WTC11 (cell line): ENCODE measurements around the gene BTBD9. TPM values are rescaled to one million over a fixed set of nuclear protein-coding genes. Genes with fewer than 3 reads are reported as not detected.

Source experiments
- ATAC-seq: fragments of 200-7000 bp; cut with Tn5 transposase; 2 replicates; pipeline ENCODE4 v1.10.0; 2021; ENCODE audit warnings: mild to moderate bottlenecking, moderate library complexity
- CTCF ChIA-PET: fragments of 300-600 bp; sonication (Branson Sonifier 250); formaldehyde crosslinking; loops from one replicate; lab custom pipeline; 2021; ENCODE audit warnings: antibody characterized with exemption; lab: Charles Lee
- POLR2A ChIA-PET: fragments of 350-600 bp; sonication (Branson Sonifier 250); formaldehyde crosslinking; loops from one replicate; lab custom pipeline; 2021; ENCODE audit warnings: antibody characterized with exemption; lab: Charles Lee
- DNase-seq: peaks from one replicate; pipeline ENCODE4 v3.0.0; 2021; ENCODE audit warnings: low spot score
- H3K27ac Mint-ChIP-seq: 2 replicates; pipeline ENCODE4 v1.8.0; 2021; ENCODE audit warnings: mixed read lengths
- H3K27me3 Mint-ChIP-seq: 2 replicates; pipeline ENCODE4 v1.8.0; 2021; ENCODE audit warnings: low read depth, mild to moderate bottlenecking, moderate library complexity, mixed read lengths
- H3K36me3 Mint-ChIP-seq: 2 replicates; pipeline ENCODE4 v1.8.0; 2021; ENCODE audit warnings: mixed read lengths
- H3K4me1 Mint-ChIP-seq: 2 replicates; pipeline ENCODE4 v1.8.0; 2022; ENCODE audit warnings: mixed read lengths
- H3K4me3 Mint-ChIP-seq: 2 replicates; pipeline ENCODE4 v1.8.0; 2021; ENCODE audit warnings: mild to moderate bottlenecking, moderate library complexity, mixed read lengths
- H3K9me3 Mint-ChIP-seq: 2 replicates; pipeline ENCODE4 v1.8.0; 2021; ENCODE audit warnings: mixed read lengths
- FOXK1 ChIP-seq: sonication (generic); formaldehyde crosslinking; IDR thresholded peaks from 2 replicates; pipeline ENCODE4 v1.8.0; 2022; ENCODE audit warnings: mild to moderate bottlenecking, moderate library complexity, missing genetic modification reagents
- FOXP1 ChIP-seq: sonication (generic); formaldehyde crosslinking; IDR thresholded peaks from 2 replicates; pipeline ENCODE4 v1.8.0; 2022; ENCODE audit warnings: missing genetic modification reagents, mild to moderate bottlenecking, moderate library complexity, borderline replicate concordance
- GABPB1 ChIP-seq: sonication (generic); formaldehyde crosslinking; IDR thresholded peaks from 2 replicates; pipeline ENCODE4 v1.8.1; 2023; ENCODE audit warnings: mild to moderate bottlenecking, missing genetic modification reagents
- MYBL2 ChIP-seq: sonication (generic); formaldehyde crosslinking; IDR thresholded peaks from 2 replicates; pipeline ENCODE4 v1.8.1; 2023; ENCODE audit warnings: mild to moderate bottlenecking, moderate library complexity, missing genetic modification reagents
- NR2C2 ChIP-seq: sonication (generic); formaldehyde crosslinking; IDR thresholded peaks from 2 replicates; pipeline ENCODE4 v1.8.0; 2022; ENCODE audit warnings: mild to moderate bottlenecking, missing genetic modification reagents
- OVOL2 ChIP-seq: fragments of 250-450 bp; sonication (Bioruptor Pico); IDR thresholded peaks from 2 replicates; pipeline ENCODE4 v1.9.0; 2021; ENCODE audit warnings: mild to moderate bottlenecking, borderline replicate concordance
- ZNF263 ChIP-seq: sonication (generic); formaldehyde crosslinking; IDR thresholded peaks from 2 replicates; pipeline ENCODE4 v1.8.1; 2022; ENCODE audit warnings: low read depth, mild to moderate bottlenecking, moderate library complexity, missing genetic modification reagents
- ZNF416 ChIP-seq: fragments of 250-450 bp; sonication (Bioruptor Pico); IDR thresholded peaks from 2 replicates; pipeline ENCODE4 v1.9.0; 2021; ENCODE audit warnings: mild to moderate bottlenecking, inconsistent platforms
- total RNA-seq: library from RNA; stranded (reverse); gene quantifications from 3 replicates; pipeline ENCODE4 v1.2.3, GENCODE V29; 2021
- TF ChIP-seq, protein P1 (sequence below): sonication (generic); formaldehyde crosslinking; conservative IDR thresholded peaks from 2 replicates; pipeline ENCODE4 v1.8.1; 2022; ENCODE audit warnings: mild to moderate bottlenecking, missing genetic modification reagents
- TF ChIP-seq, protein P2 (sequence below): sonication (generic); formaldehyde crosslinking; IDR thresholded peaks from 2 replicates; pipeline ENCODE4 v1.8.1; 2023; ENCODE audit warnings: mild to moderate bottlenecking, missing genetic modification reagents, borderline replicate concordance
- TF ChIP-seq, protein P3 (sequence below): sonication (generic); formaldehyde crosslinking; IDR thresholded peaks from 2 replicates; pipeline ENCODE4 v1.8.1; 2023; ENCODE audit warnings: mild to moderate bottlenecking, missing genetic modification reagents
- TF ChIP-seq, protein P4 (sequence below): sonication (generic); formaldehyde crosslinking; IDR thresholded peaks from 2 replicates; pipeline ENCODE4 v1.8.1; 2022; ENCODE audit warnings: mild to moderate bottlenecking, moderate library complexity, missing genetic modification reagents
- TF ChIP-seq, protein P5 (sequence below): fragments of 250-450 bp; sonication (Bioruptor Pico); IDR thresholded peaks from 2 replicates; pipeline ENCODE4 v1.9.0; 2021; ENCODE audit warnings: mild to moderate bottlenecking, borderline replicate concordance
- TF ChIP-seq, protein P6 (sequence below): sonication (generic); formaldehyde crosslinking; IDR thresholded peaks from 2 replicates; pipeline ENCODE4 v1.8.0; 2023; ENCODE audit warnings: mild to moderate bottlenecking, missing genetic modification reagents
- TF ChIP-seq, protein P7 (sequence below): fragments of 250-450 bp; sonication (Bioruptor Pico); IDR thresholded peaks from 2 replicates; pipeline ENCODE4 v1.9.0; 2021; ENCODE audit warnings: mild to moderate bottlenecking

Gene BTBD9
- total RNA-seq, 1 experiment from 2014 or later: 4.2 TPM

DNA sequence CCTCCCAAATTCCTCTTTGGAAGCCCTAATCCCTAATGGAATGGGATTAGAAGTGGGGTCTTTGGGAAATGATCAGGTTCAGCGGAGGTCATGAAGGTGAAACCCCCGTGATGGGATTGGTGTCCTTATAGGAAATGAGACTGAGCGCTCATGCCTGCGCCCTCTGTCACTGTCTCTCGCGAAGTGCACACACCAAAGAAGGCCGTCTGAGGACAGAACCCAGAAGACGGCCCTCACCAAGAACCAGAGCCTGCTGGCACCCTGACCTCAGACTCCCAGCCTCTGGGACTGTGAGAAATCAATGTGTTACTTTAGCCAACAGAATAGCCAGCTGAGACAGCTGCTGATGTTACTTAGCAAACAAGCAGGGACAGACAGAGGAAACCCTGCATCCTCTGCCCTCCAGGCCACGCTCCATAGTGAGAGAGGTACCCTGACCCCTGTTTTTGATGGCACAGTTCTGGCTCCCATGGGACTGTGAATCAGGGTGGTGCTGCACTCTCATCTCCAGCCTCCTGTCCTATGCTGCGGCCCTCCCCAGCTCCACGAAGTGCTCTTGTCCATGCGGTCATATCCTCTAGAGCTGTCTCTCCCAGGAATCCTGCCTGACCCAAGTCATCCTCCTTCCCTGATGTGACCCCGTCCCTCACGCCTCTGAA lies 450.9 kb downstream of the BTBD9 start (continued):
- TF ChIP-seq, protein P1, sequence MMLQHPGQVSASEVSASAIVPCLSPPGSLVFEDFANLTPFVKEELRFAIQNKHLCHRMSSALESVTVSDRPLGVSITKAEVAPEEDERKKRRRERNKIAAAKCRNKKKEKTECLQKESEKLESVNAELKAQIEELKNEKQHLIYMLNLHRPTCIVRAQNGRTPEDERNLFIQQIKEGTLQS: no peak

DNA sequence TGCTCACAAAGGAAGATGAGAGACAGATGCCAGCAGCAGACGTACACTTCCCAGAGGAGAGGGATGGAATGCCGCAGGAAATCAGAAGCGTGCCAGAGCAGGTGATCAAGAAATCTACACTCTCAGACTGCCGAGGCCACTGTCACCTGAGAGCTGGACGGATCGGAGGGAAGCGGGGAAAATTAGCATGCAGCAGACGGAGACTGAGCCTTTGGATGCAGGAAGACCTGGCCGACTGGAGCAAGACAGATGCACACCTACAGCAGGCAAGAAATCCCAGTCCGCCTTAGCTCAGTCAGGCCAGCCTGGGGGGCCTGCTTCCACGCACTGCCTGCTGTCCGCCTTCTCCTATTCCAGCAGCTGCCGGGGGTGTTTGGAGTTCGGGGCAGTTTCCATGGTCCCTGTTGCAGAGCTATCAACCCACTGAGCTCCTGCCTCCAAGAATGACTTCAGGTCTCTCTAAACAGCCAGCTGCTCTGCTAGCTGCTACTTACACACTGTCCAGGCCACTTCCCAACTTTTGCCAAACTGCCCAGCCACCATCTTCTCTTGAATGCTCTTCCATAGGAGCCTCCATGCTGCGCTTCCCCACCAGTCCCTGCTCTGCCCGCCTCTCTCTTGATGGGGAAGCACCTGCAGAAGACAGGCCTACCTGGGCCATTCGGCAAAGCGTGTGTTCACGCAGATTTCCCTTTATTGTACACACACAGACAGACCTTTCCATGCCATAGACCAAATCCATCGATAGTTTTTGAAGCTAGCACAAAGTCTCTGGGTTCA lies 451.7 kb downstream of the BTBD9 start:
- no peak for DNase-seq
- peaks cover 31% of the 10 kb centered on the region for H3K4me1 Mint-ChIP-seq
- no peaks in the 10 kb centered on the region for H3K9me3 Mint-ChIP-seq
- H3K36me3 Mint-ChIP-seq: no peaks in the 10 kb centered on the region
- H3K27me3 Mint-ChIP-seq: no peaks in the 10 kb centered on the region; the same call in 1 of the 2 replicates
- no peak for ATAC-seq
- ChIA-PET CTCF (interaction anchor here (0.6 to 2.6 kb wide), 15 partner anchors 11 to 490 kb away, joined by 3 to 7 read pairs (median 4); partner anchors contain the start of gene MDGA1), POLR2A (no interaction called here)
- H3K4me3 Mint-ChIP-seq: no peak overlapping the region
- H3K27ac Mint-ChIP-seq: no peak overlapping the region
- TF ChIP-seq ZNF263 (CRISPR knock-in tag): no peak
- no peak for TF ChIP-seq OVOL2 (CRISPR knock-in tag)
- TF ChIP-seq, protein P2, sequence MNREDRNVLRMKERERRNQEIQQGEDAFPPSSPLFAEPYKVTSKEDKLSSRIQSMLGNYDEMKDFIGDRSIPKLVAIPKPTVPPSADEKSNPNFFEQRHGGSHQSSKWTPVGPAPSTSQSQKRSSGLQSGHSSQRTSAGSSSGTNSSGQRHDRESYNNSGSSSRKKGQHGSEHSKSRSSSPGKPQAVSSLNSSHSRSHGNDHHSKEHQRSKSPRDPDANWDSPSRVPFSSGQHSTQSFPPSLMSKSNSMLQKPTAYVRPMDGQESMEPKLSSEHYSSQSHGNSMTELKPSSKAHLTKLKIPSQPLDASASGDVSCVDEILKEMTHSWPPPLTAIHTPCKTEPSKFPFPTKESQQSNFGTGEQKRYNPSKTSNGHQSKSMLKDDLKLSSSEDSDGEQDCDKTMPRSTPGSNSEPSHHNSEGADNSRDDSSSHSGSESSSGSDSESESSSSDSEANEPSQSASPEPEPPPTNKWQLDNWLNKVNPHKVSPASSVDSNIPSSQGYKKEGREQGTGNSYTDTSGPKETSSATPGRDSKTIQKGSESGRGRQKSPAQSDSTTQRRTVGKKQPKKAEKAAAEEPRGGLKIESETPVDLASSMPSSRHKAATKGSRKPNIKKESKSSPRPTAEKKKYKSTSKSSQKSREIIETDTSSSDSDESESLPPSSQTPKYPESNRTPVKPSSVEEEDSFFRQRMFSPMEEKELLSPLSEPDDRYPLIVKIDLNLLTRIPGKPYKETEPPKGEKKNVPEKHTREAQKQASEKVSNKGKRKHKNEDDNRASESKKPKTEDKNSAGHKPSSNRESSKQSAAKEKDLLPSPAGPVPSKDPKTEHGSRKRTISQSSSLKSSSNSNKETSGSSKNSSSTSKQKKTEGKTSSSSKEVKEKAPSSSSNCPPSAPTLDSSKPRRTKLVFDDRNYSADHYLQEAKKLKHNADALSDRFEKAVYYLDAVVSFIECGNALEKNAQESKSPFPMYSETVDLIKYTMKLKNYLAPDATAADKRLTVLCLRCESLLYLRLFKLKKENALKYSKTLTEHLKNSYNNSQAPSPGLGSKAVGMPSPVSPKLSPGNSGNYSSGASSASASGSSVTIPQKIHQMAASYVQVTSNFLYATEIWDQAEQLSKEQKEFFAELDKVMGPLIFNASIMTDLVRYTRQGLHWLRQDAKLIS (CRISPR knock-in tag): no peak
- TF ChIP-seq, protein P3, sequence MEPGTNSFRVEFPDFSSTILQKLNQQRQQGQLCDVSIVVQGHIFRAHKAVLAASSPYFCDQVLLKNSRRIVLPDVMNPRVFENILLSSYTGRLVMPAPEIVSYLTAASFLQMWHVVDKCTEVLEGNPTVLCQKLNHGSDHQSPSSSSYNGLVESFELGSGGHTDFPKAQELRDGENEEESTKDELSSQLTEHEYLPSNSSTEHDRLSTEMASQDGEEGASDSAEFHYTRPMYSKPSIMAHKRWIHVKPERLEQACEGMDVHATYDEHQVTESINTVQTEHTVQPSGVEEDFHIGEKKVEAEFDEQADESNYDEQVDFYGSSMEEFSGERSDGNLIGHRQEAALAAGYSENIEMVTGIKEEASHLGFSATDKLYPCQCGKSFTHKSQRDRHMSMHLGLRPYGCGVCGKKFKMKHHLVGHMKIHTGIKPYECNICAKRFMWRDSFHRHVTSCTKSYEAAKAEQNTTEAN (CRISPR knock-in tag): no peak
- TF ChIP-seq NR2C2 (CRISPR knock-in tag): no peak
- no peak for TF ChIP-seq FOXP1 (CRISPR knock-in tag)
- TF ChIP-seq, protein P4, sequence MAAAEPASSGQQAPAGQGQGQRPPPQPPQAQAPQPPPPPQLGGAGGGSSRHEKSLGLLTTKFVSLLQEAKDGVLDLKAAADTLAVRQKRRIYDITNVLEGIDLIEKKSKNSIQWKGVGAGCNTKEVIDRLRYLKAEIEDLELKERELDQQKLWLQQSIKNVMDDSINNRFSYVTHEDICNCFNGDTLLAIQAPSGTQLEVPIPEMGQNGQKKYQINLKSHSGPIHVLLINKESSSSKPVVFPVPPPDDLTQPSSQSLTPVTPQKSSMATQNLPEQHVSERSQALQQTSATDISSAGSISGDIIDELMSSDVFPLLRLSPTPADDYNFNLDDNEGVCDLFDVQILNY (CRISPR knock-in tag): no peak
- no peak for TF ChIP-seq MYBL2
- TF ChIP-seq, protein P5, sequence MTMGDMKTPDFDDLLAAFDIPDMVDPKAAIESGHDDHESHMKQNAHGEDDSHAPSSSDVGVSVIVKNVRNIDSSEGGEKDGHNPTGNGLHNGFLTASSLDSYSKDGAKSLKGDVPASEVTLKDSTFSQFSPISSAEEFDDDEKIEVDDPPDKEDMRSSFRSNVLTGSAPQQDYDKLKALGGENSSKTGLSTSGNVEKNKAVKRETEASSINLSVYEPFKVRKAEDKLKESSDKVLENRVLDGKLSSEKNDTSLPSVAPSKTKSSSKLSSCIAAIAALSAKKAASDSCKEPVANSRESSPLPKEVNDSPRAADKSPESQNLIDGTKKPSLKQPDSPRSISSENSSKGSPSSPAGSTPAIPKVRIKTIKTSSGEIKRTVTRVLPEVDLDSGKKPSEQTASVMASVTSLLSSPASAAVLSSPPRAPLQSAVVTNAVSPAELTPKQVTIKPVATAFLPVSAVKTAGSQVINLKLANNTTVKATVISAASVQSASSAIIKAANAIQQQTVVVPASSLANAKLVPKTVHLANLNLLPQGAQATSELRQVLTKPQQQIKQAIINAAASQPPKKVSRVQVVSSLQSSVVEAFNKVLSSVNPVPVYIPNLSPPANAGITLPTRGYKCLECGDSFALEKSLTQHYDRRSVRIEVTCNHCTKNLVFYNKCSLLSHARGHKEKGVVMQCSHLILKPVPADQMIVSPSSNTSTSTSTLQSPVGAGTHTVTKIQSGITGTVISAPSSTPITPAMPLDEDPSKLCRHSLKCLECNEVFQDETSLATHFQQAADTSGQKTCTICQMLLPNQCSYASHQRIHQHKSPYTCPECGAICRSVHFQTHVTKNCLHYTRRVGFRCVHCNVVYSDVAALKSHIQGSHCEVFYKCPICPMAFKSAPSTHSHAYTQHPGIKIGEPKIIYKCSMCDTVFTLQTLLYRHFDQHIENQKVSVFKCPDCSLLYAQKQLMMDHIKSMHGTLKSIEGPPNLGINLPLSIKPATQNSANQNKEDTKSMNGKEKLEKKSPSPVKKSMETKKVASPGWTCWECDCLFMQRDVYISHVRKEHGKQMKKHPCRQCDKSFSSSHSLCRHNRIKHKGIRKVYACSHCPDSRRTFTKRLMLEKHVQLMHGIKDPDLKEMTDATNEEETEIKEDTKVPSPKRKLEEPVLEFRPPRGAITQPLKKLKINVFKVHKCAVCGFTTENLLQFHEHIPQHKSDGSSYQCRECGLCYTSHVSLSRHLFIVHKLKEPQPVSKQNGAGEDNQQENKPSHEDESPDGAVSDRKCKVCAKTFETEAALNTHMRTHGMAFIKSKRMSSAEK (CRISPR knock-in tag): no peak
- TF ChIP-seq ZNF416 (CRISPR knock-in tag): no peak
- no peak for TF ChIP-seq FOXK1 (CRISPR knock-in tag)
- TF ChIP-seq, protein P6, sequence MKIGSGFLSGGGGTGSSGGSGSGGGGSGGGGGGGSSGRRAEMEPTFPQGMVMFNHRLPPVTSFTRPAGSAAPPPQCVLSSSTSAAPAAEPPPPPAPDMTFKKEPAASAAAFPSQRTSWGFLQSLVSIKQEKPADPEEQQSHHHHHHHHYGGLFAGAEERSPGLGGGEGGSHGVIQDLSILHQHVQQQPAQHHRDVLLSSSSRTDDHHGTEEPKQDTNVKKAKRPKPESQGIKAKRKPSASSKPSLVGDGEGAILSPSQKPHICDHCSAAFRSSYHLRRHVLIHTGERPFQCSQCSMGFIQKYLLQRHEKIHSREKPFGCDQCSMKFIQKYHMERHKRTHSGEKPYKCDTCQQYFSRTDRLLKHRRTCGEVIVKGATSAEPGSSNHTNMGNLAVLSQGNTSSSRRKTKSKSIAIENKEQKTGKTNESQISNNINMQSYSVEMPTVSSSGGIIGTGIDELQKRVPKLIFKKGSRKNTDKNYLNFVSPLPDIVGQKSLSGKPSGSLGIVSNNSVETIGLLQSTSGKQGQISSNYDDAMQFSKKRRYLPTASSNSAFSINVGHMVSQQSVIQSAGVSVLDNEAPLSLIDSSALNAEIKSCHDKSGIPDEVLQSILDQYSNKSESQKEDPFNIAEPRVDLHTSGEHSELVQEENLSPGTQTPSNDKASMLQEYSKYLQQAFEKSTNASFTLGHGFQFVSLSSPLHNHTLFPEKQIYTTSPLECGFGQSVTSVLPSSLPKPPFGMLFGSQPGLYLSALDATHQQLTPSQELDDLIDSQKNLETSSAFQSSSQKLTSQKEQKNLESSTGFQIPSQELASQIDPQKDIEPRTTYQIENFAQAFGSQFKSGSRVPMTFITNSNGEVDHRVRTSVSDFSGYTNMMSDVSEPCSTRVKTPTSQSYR: no peak
- TF ChIP-seq, protein P7, sequence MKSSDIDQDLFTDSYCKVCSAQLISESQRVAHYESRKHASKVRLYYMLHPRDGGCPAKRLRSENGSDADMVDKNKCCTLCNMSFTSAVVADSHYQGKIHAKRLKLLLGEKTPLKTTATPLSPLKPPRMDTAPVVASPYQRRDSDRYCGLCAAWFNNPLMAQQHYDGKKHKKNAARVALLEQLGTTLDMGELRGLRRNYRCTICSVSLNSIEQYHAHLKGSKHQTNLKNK (CRISPR knock-in tag): no peak
- TF ChIP-seq GABPB1: no peak
